Tibial artery (tissue), 4 donors: ENCODE data around the gene RPL26.

Experiments used
- DNase-seq, 2 donors: peaks; one replicate each; pipeline ENCODE4 v3.0.0-alpha.2; 2019
- H3K27ac ChIP-seq, 2 donors: fragments of 200-600 bp; sonication (generic) in 1 of 2; 1 replicate in 1 of 2; 2 replicates in 1 of 2; pipeline ENCODE4 v1.5.1; 2018 to 2019; ENCODE audit warnings: mild to moderate bottlenecking in 1 of 2
- H3K27me3 ChIP-seq, 2 donors: fragments of 200-600 bp; sonication (generic) in 1 of 2; one replicate each; pipeline versions ENCODE4 v1.5.1 to v1.6.0; 2016 to 2019
- H3K36me3 ChIP-seq, 3 donors: fragments of 200-600 bp; sonication (generic) in 2 of 3; one replicate each; pipeline ENCODE4 v1.5.1; 2016 to 2019; ENCODE audit warnings: mild to moderate bottlenecking in 2 of 3
- H3K4me1 ChIP-seq, 4 donors: fragments of 200-600 bp; sonication (generic) in 2 of 4; 1 replicate in 3 of 4; 2 replicates in 1 of 4; pipeline ENCODE4 v1.5.1; 2016 to 2019
- H3K4me3 ChIP-seq, 2 donors: fragments of 200-600 bp; sonication (generic) in 1 of 2; 1 replicate in 1 of 2; 2 replicates in 1 of 2; pipeline ENCODE4 v1.5.1; 2018 to 2019; ENCODE audit warnings: mild to moderate bottlenecking in 2 of 2
- H3K9me3 ChIP-seq, 3 donors: fragments of 200-600 bp; sonication (generic) in 1 of 3; one replicate each; pipeline ENCODE4 v1.5.1; 2016 to 2019
- CTCF ChIP-seq, 2 experiments: fragments of 200-600 bp in 1 of 2; fragments of 450-650 bp in 1 of 2; IDR thresholded peaks; one replicate each; pipeline ENCODE4 v1.5.1; 2017 to 2019; ENCODE audit warnings: antibody characterized with exemption in 2 of 2, mild to moderate bottlenecking in 1 of 2, moderate library complexity in 1 of 2
- intact Hi-C: fragments of 100-400 bp; cut with DNase I; formaldehyde crosslinking; loops from one replicate; pipeline ENCODE4 v1.15.0; 2023; ENCODE audit warnings: low total_unique reads

RPL26 gene

GRCh38 chr17:8362651-8363332 lies 20.2 kb downstream of the RPL26 start:
- peaks cover 0 to 8% (median 0%) of the 10 kb centered on the region in 3 donors for H3K36me3 ChIP-seq
- intact Hi-C loops, result no loop called here
- H3K4me1 ChIP-seq, result no peaks in the 10 kb centered on the region
- H3K27me3 ChIP-seq, result no peaks in the 10 kb centered on the region
- H3K9me3 ChIP-seq, result no peaks in the 10 kb centered on the region
- no peak overlapping the region for H3K27ac ChIP-seq
- TF ChIP-seq CTCF (IDR thresholded peaks at IDR 0.05), result no peak
- no peak for DNase-seq
- no peak overlapping the region for H3K4me3 ChIP-seq

- Histone ChIP-seq H3K4me1 (no peaks in the 10 kb centered on the region), H3K9me3 (no peaks in the 10 kb centered on the region), H3K27ac (no peak overlapping the region), H3K27me3 (no peaks in the 10 kb centered on the region), H3K4me3 (no peak overlapping the region), H3K36me3 (peaks cover 0 to 8% (median 0%) of the 10 kb centered on the region in 3 donors)
- DNase-seq, result no peak
- intact Hi-C loops, result no loop called here
- no peak for TF ChIP-seq CTCF (IDR thresholded peaks at IDR 0.05)
Observed at GRCh38 chr17:8360751-8361150, 22.2 kb downstream of the RPL26 start.

GRCh38 chr17:8360260-8360659 lies 22.7 kb downstream of the RPL26 start:
- no peak overlapping the region for H3K4me3 ChIP-seq
- no peak for TF ChIP-seq CTCF (IDR thresholded peaks at IDR 0.05)
- intact Hi-C loops, result no loop called here

GRCh38 chr17:8359769-8360168 lies 23.2 kb downstream of the RPL26 start:
- H3K4me3 ChIP-seq, result no peak overlapping the region
- no peak for DNase-seq
- H3K9me3 ChIP-seq, result no peaks in the 10 kb centered on the region
- intact Hi-C loops, result no loop called here
- peaks cover 0 to 6% (median 0%) of the 10 kb centered on the region in 3 donors for H3K36me3 ChIP-seq
- H3K4me1 ChIP-seq, result no peaks in the 10 kb centered on the region
- no peak overlapping the region for H3K27ac ChIP-seq
- H3K27me3 ChIP-seq, result no peaks in the 10 kb centered on the region
- no peak for TF ChIP-seq CTCF (IDR thresholded peaks at IDR 0.05)

More at GRCh38 chr17:8360260-8360659, 22.7 kb downstream of the RPL26 start:
- Histone ChIP-seq H3K36me3 (peaks cover 0 to 8% (median 0%) of the 10 kb centered on the region in 3 donors), H3K27me3 (no peaks in the 10 kb centered on the region), H3K9me3 (no peaks in the 10 kb centered on the region), H3K27ac (no peak overlapping the region), H3K4me1 (no peaks in the 10 kb centered on the region)
- no peak for DNase-seq

GRCh38 chr17:8357910-8358309 lies 25.1 kb downstream of the RPL26 start:
- Histone ChIP-seq H3K4me3 (no peak overlapping the region), H3K36me3 (no peaks in the 10 kb centered on the region), H3K4me1 (no peaks in the 10 kb centered on the region), H3K9me3 (no peaks in the 10 kb centered on the region), H3K27me3 (no peaks in the 10 kb centered on the region), H3K27ac (no peak overlapping the region)
- no peak for TF ChIP-seq CTCF (IDR thresholded peaks at IDR 0.05)
- no peak for DNase-seq
- intact Hi-C loops, result no loop called here
